ENCODE measurements around the gene RABGAP1L.

GRCh38 chr1:174939775-174940545, 780.6 kb downstream of the RABGAP1L start:
- TF ChIP-seq ZNF629 (tag by site-specific recombination; IDR thresholded peaks at IDR 0.05): no peak
- TF ChIP-seq CTCF (tag by site-specific recombination; IDR thresholded peaks at IDR 0.05): no peak
- TF ChIP-seq TCF7L2 (IDR thresholded peaks at IDR 0.05; ENCODE audit: borderline replicate concordance, low read depth, low read length): no peak
- no peak for TF ChIP-seq ZNF518A (tag by site-specific recombination; conservative IDR thresholded peaks at IDR 0.05; ENCODE audit: low read depth)
- TF ChIP-seq REST (tag by site-specific recombination; IDR thresholded peaks at IDR 0.05): no peak
- no peak for TF ChIP-seq SP7 (tag by site-specific recombination; IDR thresholded peaks at IDR 0.05)
- no peak for TF ChIP-seq ZNF121 (tag by site-specific recombination; IDR thresholded peaks at IDR 0.05)
- no peak for TF ChIP-seq BCL11B (tag by site-specific recombination; IDR thresholded peaks at IDR 0.05; ENCODE audit: low read depth)

Data from HEK293 (cell line).